Nephron (organoid): ENCODE data around the gene IDH2.
"Not testable (repeated sequence)": the region's sequence is repeated elsewhere in the genome, so short reads cannot be mapped to it uniquely, and the experiment has no call there.

Experiments
- H3K27ac Mint-ChIP-seq, 3 experiments: 2 replicates each; pipeline ENCODE4 v1.8.0; 2020; ENCODE audit warnings: mixed read lengths in 3 of 3, mild to moderate bottlenecking in 2 of 3, moderate library complexity in 1 of 3
- H3K27me3 Mint-ChIP-seq: 2 replicates; pipeline ENCODE4 v1.8.0; 2021; ENCODE audit warnings: low read depth, mild to moderate bottlenecking, moderate library complexity, mixed read lengths
- H3K36me3 Mint-ChIP-seq: 2 replicates; pipeline ENCODE4 v1.8.0; 2020; ENCODE audit warnings: low read depth, mixed read lengths
- H3K4me1 Mint-ChIP-seq: 2 replicates; pipeline ENCODE4 v1.8.0; 2020; ENCODE audit warnings: mixed read lengths
- H3K4me3 Mint-ChIP-seq, 3 experiments: 2 replicates each; pipeline ENCODE4 v1.8.0; 2020; ENCODE audit warnings: mild to moderate bottlenecking in 3 of 3, mixed read lengths in 3 of 3, moderate library complexity in 2 of 3
- H3K9me3 Mint-ChIP-seq: 2 replicates; pipeline ENCODE4 v1.8.0; 2020; ENCODE audit warnings: mixed read lengths
- TF ChIP-seq, protein P1 (sequence below), 3 experiments: fragments of 200-600 bp; sonication (generic); IDR thresholded peaks; one replicate each; pipeline ENCODE4 v1.5.0; 2021; ENCODE audit warnings: antibody characterized with exemption in 3 of 3; ENCODE audit not compliant: unreplicated experiment in 3 of 3

The IDH2 gene

DNA sequence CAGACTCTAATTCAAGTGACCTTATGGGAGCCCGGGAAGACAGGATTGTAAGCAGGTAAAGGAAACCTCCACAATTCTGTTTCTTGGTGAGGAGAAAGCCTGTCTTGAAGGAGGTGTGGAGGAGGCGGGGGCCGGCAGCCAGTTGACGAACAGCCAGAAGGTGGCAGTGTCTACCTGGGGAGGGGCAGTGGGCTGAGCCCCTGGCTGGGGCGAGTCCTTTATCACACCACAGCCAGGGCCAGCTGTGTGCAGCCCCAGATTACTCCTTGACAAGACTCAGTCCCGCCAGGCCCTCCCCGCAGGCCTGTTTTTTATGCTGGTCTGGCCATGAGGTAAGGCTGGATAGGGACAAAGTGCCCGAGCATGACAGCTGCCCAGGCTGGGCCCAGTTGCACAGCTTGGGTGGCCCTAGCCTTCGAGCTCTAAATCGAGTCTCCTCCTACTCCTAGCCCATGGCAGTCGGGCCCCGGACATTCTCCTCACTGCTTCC is 40.9 kb upstream of the IDH2 start:
- peaks cover 25% of the 10 kb centered on the region for H3K4me1 Mint-ChIP-seq
- H3K9me3 Mint-ChIP-seq, result no peaks in the 10 kb centered on the region

DNA sequence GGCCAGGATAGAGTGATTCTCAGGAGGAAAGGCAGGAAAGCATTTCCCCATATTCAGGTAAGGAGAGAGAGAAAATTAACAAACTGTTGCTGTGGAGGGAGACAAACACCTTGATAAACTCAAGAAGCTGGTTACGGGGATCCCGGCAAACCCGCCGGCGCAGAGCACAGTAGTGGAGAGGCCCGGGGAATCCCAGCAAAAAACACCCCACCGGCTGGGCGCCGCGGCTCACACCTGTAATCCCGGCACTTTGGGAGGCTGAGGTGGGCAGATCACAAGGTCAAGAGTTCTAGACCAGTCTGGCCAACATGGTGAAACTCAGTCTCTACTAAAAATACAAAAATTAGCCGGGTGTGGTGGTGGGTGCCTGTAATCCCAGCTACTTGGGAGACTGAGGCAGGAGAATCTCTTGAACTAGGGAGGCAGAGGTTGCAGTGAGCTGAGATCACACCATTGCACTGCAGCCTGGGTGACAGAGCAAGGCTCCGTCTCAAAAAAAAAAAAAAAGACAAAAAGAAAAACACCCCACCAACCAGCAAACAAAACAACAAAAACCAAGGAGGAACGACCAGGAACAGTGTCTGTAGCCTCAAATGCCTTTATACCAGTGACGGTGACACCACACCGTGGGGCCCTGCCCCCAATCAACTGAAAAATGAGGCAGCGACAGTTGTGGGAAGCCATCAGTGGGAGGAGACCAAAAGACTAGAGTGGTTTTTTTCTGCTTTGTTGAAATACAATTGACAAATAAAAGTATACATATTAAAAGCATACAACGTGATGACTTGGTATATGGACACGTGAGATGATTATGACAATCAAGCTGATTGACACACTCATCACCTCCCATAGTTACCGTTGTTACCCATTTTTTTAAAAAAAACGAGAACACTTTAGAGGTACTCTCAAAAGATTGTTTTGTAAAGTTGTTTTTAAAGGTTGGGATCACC is 40.2 kb upstream of the IDH2 start:
- H3K27ac Mint-ChIP-seq, result peak overlapping the region in 2 of 3 experiments; percentile 17 to 26
- H3K4me3 Mint-ChIP-seq, result no peak overlapping the region
- no peaks in the 10 kb centered on the region for H3K9me3 Mint-ChIP-seq
- TF ChIP-seq, protein P1, sequence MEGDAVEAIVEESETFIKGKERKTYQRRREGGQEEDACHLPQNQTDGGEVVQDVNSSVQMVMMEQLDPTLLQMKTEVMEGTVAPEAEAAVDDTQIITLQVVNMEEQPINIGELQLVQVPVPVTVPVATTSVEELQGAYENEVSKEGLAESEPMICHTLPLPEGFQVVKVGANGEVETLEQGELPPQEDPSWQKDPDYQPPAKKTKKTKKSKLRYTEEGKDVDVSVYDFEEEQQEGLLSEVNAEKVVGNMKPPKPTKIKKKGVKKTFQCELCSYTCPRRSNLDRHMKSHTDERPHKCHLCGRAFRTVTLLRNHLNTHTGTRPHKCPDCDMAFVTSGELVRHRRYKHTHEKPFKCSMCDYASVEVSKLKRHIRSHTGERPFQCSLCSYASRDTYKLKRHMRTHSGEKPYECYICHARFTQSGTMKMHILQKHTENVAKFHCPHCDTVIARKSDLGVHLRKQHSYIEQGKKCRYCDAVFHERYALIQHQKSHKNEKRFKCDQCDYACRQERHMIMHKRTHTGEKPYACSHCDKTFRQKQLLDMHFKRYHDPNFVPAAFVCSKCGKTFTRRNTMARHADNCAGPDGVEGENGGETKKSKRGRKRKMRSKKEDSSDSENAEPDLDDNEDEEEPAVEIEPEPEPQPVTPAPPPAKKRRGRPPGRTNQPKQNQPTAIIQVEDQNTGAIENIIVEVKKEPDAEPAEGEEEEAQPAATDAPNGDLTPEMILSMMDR (IDR thresholded peaks at IDR 0.05; ENCODE audit: unreplicated experiment in 3 of 3), result no peak
- H3K27me3 Mint-ChIP-seq, result peaks cover 3% of the 10 kb centered on the region
- H3K36me3 Mint-ChIP-seq, result no peaks in the 10 kb centered on the region
- peaks cover 25% of the 10 kb centered on the region for H3K4me1 Mint-ChIP-seq

More for the DNA sequence above, 40.9 kb upstream of the IDH2 start:
- peak overlapping the region in 1 of 3 experiments; percentile 26 for H3K27ac Mint-ChIP-seq
- TF ChIP-seq, protein P1 (IDR thresholded peaks at IDR 0.05; ENCODE audit: unreplicated experiment in 3 of 3), result peak; percentile 62 to 80 (median 66)
- H3K36me3 Mint-ChIP-seq, result no peaks in the 10 kb centered on the region
- peaks cover 3% of the 10 kb centered on the region for H3K27me3 Mint-ChIP-seq
- H3K4me3 Mint-ChIP-seq, result no peak overlapping the region

DNA sequence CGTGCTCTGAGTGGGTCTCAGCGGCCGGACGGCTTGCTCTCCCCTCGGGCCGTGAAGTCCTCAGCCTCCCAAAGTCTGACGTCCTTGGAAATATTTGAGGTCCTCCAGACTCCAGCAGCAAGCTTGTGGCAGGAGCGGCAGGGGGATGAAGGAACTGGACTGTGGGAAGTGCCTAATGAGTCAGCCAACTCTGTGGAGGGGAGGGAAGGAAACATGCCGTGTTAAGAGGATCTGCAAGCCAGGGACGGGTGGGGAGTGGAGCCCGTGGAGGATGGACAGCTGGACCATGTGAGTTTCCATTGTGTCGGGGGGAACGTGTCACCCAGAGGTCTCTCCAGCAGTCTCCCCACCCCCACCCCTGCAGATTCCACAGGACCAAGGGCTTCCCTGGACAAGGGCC is 39.4 kb upstream of the IDH2 start:
- Mint-ChIP-seq H3K4me3 (no peak overlapping the region), H3K9me3 (no peaks in the 10 kb centered on the region), H3K4me1 (peaks cover 25% of the 10 kb centered on the region), H3K36me3 (no peaks in the 10 kb centered on the region), H3K27me3 (peaks cover 3% of the 10 kb centered on the region), H3K27ac (peak overlapping the region in 2 of 3 experiments; percentile 17)
- TF ChIP-seq, protein P1 (IDR thresholded peaks at IDR 0.05; ENCODE audit: unreplicated experiment in 3 of 3), result no peak

DNA sequence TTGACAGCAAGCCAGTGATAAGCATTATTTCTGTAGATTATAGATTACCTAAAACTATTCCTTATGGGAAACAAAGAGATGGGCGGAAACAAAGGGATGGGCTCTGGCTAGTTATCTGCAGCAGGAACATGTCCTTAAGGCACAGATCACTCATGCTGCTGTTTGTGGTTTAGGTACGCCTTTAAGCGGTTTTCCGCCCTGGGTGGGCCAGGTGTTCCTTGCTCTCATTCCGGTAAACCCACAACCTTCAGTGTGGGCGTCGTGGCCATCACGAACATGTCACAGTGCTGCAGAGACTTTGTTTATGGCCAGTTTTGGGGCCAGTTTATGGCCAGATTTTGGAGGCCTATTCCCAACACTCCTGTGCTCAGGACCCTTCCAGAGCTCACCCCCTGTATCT is 37.3 kb upstream of the IDH2 start:
- not testable (repeated sequence) for H3K4me3 Mint-ChIP-seq, H3K9me3 Mint-ChIP-seq, H3K27me3 Mint-ChIP-seq, H3K27ac Mint-ChIP-seq, H3K36me3 Mint-ChIP-seq
- H3K4me1 Mint-ChIP-seq, result peaks cover 15% of the 10 kb centered on the region

DNA sequence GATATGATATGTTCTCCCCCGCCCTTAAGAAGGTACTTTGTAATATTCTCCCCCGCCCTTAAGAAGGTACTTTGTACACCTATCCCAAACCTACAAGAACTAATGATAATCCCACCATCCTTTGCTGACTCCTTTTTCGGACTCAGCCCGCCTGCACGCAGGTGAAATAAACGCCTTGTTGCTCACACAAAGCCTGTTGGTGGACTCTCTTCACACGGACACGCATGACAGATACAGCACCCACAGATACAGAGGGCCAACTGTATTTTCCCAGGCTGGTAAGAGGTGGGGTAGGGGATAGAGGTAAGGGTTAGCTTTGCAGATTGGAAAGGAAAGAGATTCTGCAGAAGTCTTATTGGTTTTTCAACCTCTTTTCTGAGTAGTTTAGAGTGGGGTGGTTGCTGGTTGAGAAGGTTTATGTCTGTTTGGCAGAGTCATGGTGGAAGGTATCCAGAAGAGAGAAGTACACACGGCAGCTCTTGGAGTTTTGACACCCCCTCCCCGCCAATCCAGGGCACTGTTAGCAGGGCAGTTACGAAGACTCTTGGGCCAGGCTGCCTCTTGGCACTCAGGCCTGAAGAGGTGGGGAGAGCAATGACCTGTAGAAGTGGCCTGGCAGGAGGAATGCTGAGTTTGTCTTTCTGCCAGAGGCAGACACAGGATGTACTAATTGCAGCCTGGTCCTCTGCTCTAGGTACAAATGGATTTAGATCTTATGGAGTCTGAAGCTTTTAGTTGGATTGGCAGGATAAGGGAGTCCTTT is 36.0 kb upstream of the IDH2 start:
- TF ChIP-seq, protein P1 (IDR thresholded peaks at IDR 0.05; ENCODE audit: unreplicated experiment in 3 of 3), result no peak
- H3K36me3 Mint-ChIP-seq, result no peaks in the 10 kb centered on the region
- peaks cover 15% of the 10 kb centered on the region for H3K4me1 Mint-ChIP-seq
- peaks cover 7% of the 10 kb centered on the region for H3K27me3 Mint-ChIP-seq
- no peak overlapping the region for H3K4me3 Mint-ChIP-seq
- H3K9me3 Mint-ChIP-seq, result no peaks in the 10 kb centered on the region
- H3K27ac Mint-ChIP-seq, result no peak overlapping the region

DNA sequence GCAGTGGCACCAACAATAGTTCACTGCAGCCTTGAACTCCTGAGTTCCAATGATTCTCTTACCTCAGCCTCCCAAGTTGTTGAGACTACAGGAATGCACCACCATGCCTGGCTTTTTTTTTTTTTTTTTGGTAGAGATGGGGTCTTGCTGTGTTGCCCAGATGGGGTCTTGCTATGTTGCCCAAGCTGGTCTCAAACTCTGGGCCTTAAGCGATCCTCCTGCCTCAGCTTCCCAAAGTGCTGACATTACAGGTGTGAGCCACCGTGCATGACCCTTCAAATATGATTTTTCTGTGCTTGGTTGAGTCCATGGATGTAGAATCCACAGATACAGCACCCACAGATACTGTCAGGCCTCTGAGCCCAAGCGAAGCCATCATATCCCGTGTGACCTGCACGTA is 30.2 kb upstream of the IDH2 start:
- Mint-ChIP-seq H3K9me3 (no peaks in the 10 kb centered on the region), H3K36me3 (no peaks in the 10 kb centered on the region), H3K4me3 (no peak overlapping the region), H3K27me3 (peaks cover 18% of the 10 kb centered on the region), H3K27ac (no peak overlapping the region), H3K4me1 (no peaks in the 10 kb centered on the region)
- TF ChIP-seq, protein P1 (IDR thresholded peaks at IDR 0.05; ENCODE audit: unreplicated experiment in 3 of 3), result no peak
